GM23338 (cell line): ENCODE data around the gene AURKAIP1. TPM values are rescaled to one million over a fixed set of nuclear protein-coding genes. Genes with fewer than 3 reads are reported as not detected.

Experiments
- ATAC-seq: fragments of 200-7000 bp; cut with Tn5 transposase; 3 replicates; pipeline ENCODE4 v1.9.1; 2020
- DNase-seq: peaks from one replicate; pipeline ENCODE4 v3.0.0-alpha.2; 2015; ENCODE audit warnings: low spot score
- H2AFZ ChIP-seq: fragments of 200-600 bp; sonication (generic); 2 replicates; pipeline ENCODE4 v1.8.0; 2016; ENCODE audit warnings: antibody characterized with exemption, mild to moderate bottlenecking, moderate library complexity
- H3F3A ChIP-seq: fragments of 200-600 bp; sonication (generic); replicated peaks from 2 replicates; pipeline ENCODE4 v1.8.0; 2017; ENCODE audit warnings: antibody characterized with exemption, mixed run types, low read depth
- H3K27ac ChIP-seq: fragments of 200-600 bp; sonication (generic); 2 replicates; pipeline ENCODE4 v1.6.1; 2016; ENCODE audit warnings: low read depth
- H3K27me3 ChIP-seq: fragments of 200-600 bp; sonication (generic); 2 replicates; pipeline ENCODE4 v1.8.0; 2016; ENCODE audit warnings: mild to moderate bottlenecking, mixed run types, moderate library complexity; ENCODE audit not compliant: insufficient read depth
- H3K36me3 ChIP-seq: fragments of 200-600 bp; sonication (generic); 2 replicates; pipeline ENCODE4 v1.8.0; 2016; ENCODE audit warnings: mild to moderate bottlenecking; ENCODE audit not compliant: insufficient read depth
- H3K4me1 ChIP-seq: fragments of 200-600 bp; sonication (generic); 2 replicates; pipeline ENCODE4 v1.8.0; 2016; ENCODE audit warnings: mild to moderate bottlenecking, moderate library complexity; ENCODE audit not compliant: insufficient read depth
- H3K4me2 ChIP-seq: fragments of 200-600 bp; sonication (generic); 2 replicates; pipeline ENCODE4 v1.7.1; 2017; ENCODE audit warnings: mixed run types
- H3K4me3 ChIP-seq: fragments of 200-600 bp; sonication (generic); 2 replicates; pipeline ENCODE4 v1.6.1; 2016; ENCODE audit warnings: mixed run types
- H3K79me2 ChIP-seq: fragments of 200-600 bp; sonication (generic); replicated peaks from 2 replicates; pipeline ENCODE4 v1.8.0; 2017; ENCODE audit warnings: mild to moderate bottlenecking; ENCODE audit not compliant: insufficient read depth
- H3K9me2 ChIP-seq: fragments of 200-600 bp; sonication (generic); 2 replicates; pipeline ENCODE4 v1.8.0; 2017; ENCODE audit not compliant: insufficient read depth
- H4K20me1 ChIP-seq: fragments of 200-600 bp; sonication (generic); replicated peaks from 2 replicates; pipeline ENCODE4 v1.8.0; 2017; ENCODE audit warnings: mild to moderate bottlenecking; ENCODE audit not compliant: insufficient read depth
- H3K27ac Mint-ChIP-seq: 2 replicates; pipeline ENCODE4 v1.8.0; 2020; ENCODE audit warnings: inconsistent platforms, mild to moderate bottlenecking, moderate library complexity, mixed read lengths
- H3K27me3 Mint-ChIP-seq: 3 replicates; pipeline ENCODE4 v1.8.0; 2022; ENCODE audit warnings: low read depth, mild to moderate bottlenecking, moderate library complexity, mixed read lengths, inconsistent platforms; ENCODE audit not compliant: insufficient read depth, poor library complexity
- H3K36me3 Mint-ChIP-seq: 3 replicates; pipeline ENCODE4 v1.8.0; 2021; ENCODE audit warnings: low read depth, mild to moderate bottlenecking, inconsistent platforms, moderate library complexity, mixed read lengths
- H3K4me1 Mint-ChIP-seq: 3 replicates; pipeline ENCODE4 v1.8.0; 2020; ENCODE audit warnings: mild to moderate bottlenecking, inconsistent platforms, mixed read lengths
- H3K4me3 Mint-ChIP-seq: 3 replicates; pipeline ENCODE4 v1.8.0; 2021; ENCODE audit warnings: moderate library complexity, mild to moderate bottlenecking, inconsistent platforms, mixed read lengths
- H3K9me3 Mint-ChIP-seq: 3 replicates; pipeline ENCODE4 v1.8.0; 2020; ENCODE audit warnings: moderate library complexity, mild to moderate bottlenecking, inconsistent platforms, mixed read lengths
- CREB1 ChIP-seq: fragments of 250-450 bp; sonication (Bioruptor Pico); IDR thresholded peaks from 2 replicates; pipeline ENCODE4 v1.5.0; 2020; ENCODE audit warnings: low read depth, mild to moderate bottlenecking, moderate library complexity
- EZH2 ChIP-seq: fragments of 200-600 bp; sonication (generic); IDR thresholded peaks from one replicate; pipeline ENCODE4 v1.8.0; 2017; ENCODE audit warnings: antibody characterized with exemption, mild to moderate bottlenecking, low read depth; ENCODE audit not compliant: unreplicated experiment
- EZH2phosphoT487 ChIP-seq: fragments of 200-600 bp; sonication (generic); IDR thresholded peaks from one replicate; pipeline ENCODE4 v1.8.1; 2018; ENCODE audit warnings: antibody characterized with exemption; ENCODE audit not compliant: unreplicated experiment
- JUNB ChIP-seq: IDR thresholded peaks from one replicate; pipeline ENCODE4 v1.6.1; 2016; ENCODE audit warnings: antibody characterized with exemption; ENCODE audit not compliant: unreplicated experiment
- STAT1 ChIP-seq: IDR thresholded peaks from one replicate; pipeline ENCODE4 v1.6.1; 2016; ENCODE audit warnings: antibody characterized with exemption; ENCODE audit not compliant: unreplicated experiment
- ZNF114 ChIP-seq: fragments of 250-450 bp; sonication (Bioruptor Pico); IDR thresholded peaks from 2 replicates; pipeline ENCODE4 v1.5.0; 2020; ENCODE audit warnings: mild to moderate bottlenecking, moderate library complexity
- ZNF331 ChIP-seq: fragments of 250-450 bp; sonication (Bioruptor Pico); IDR thresholded peaks from 2 replicates; pipeline ENCODE4 v1.5.0; 2020; ENCODE audit warnings: low read depth, mild to moderate bottlenecking, moderate library complexity
- polyA plus RNA-seq: library from polyadenylated mRNA; unstranded; fragments of >200 nt; fragmentation: Nextera tagmentation; extraction: Ambion mirVana; gene quantifications from 2 replicates; pipeline ENCODE4 v1.2.1, GENCODE V29; 2016
- total RNA-seq: library from RNA; depleted of rRNA; stranded (reverse); fragments of >200 nt; shearing (Covaris generic); gene quantifications from 2 replicates; pipeline ENCODE4 v1.2.3, GENCODE V29; 2014
- TF ChIP-seq, protein P1 (sequence below): fragments of 250-450 bp; sonication (Bioruptor Pico); IDR thresholded peaks from 2 replicates; pipeline ENCODE4 v1.5.0; 2020; ENCODE audit warnings: mild to moderate bottlenecking, moderate library complexity

The AURKAIP1 gene
- total and polyA plus RNA-seq, 2 experiments from 2014 or later = 167 to 355 TPM

DNA sequence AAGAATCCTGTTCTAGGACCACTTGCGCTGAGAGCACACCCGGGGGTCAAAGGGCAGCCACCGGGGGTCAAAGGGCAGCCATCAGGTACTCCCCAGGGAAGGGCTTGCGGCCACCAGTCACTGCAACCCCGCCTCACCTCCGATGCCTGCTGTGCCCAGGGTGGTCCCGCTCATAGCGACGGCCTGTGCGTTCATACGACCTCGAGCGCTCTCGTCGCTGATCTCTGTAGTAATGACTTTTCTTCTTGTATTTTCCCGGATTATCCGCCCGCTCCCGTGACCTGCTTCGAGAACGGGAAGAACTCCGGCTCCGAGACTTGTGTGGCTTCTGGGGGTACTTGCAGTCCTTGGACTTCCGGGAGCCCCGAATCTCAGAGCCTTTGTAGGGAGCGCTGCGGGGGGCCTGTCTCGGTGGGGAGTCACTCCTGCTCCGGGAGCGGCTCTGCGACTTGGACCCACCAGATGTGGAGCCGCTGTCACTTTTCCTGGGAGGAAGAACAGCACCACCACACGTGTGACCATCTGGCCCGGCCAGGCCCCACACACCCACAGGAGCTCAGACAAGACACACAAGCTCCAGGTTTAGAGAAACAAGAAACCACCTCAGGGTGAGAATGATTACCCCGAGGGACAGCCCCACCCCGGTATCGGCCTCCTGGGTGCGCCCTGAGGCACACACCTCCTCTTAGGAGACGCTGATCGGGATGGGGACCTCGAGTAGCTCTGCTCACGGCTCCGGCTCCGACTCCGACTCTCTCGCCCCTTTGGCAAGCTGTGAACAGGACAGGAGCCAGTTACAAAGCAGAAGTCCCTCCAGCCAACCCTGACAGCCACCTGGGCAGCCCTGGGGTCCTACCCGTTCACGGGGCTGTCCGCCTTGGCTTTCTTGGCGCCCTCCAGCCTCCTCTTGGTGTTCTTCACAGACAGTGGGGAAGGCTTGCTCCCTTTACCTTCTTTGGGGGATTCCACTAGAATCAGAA lies 12.4 kb upstream of the AURKAIP1 start:
- Mint-ChIP-seq H3K27ac (no peak overlapping the region), H3K36me3 (peaks cover 83% of the 10 kb centered on the region), H3K4me1 (no peaks in the 10 kb centered on the region), H3K9me3 (no peaks in the 10 kb centered on the region; the same call in 2 of the 3 replicates), H3K4me3 (no peak overlapping the region), H3K27me3 (peaks cover 6% of the 10 kb centered on the region)
- Histone ChIP-seq H3K27ac (no peak overlapping the region), H3K4me2 (no peak overlapping the region), H3K9me2 (no peaks in the 10 kb centered on the region), H4K20me1 (peaks cover 10% of the 10 kb centered on the region; the same call in 1 of the 2 replicates), H3K27me3 (no peaks in the 10 kb centered on the region), H3K36me3 (peaks cover 58% of the 10 kb centered on the region), H2AFZ (no peak overlapping the region), H3F3A (peaks cover 31% of the 10 kb centered on the region), H3K4me3 (no peak overlapping the region), H3K79me2 (peaks cover 10% of the 10 kb centered on the region; the same call in 1 of the 2 replicates), H3K4me1 (no peaks in the 10 kb centered on the region)
- DNase-seq (no peak), ATAC-seq (no peak)
- TF ChIP-seq ZNF331 (CRISPR knock-in tag) = no peak
- TF ChIP-seq STAT1 = no peak
- TF ChIP-seq, protein P1, sequence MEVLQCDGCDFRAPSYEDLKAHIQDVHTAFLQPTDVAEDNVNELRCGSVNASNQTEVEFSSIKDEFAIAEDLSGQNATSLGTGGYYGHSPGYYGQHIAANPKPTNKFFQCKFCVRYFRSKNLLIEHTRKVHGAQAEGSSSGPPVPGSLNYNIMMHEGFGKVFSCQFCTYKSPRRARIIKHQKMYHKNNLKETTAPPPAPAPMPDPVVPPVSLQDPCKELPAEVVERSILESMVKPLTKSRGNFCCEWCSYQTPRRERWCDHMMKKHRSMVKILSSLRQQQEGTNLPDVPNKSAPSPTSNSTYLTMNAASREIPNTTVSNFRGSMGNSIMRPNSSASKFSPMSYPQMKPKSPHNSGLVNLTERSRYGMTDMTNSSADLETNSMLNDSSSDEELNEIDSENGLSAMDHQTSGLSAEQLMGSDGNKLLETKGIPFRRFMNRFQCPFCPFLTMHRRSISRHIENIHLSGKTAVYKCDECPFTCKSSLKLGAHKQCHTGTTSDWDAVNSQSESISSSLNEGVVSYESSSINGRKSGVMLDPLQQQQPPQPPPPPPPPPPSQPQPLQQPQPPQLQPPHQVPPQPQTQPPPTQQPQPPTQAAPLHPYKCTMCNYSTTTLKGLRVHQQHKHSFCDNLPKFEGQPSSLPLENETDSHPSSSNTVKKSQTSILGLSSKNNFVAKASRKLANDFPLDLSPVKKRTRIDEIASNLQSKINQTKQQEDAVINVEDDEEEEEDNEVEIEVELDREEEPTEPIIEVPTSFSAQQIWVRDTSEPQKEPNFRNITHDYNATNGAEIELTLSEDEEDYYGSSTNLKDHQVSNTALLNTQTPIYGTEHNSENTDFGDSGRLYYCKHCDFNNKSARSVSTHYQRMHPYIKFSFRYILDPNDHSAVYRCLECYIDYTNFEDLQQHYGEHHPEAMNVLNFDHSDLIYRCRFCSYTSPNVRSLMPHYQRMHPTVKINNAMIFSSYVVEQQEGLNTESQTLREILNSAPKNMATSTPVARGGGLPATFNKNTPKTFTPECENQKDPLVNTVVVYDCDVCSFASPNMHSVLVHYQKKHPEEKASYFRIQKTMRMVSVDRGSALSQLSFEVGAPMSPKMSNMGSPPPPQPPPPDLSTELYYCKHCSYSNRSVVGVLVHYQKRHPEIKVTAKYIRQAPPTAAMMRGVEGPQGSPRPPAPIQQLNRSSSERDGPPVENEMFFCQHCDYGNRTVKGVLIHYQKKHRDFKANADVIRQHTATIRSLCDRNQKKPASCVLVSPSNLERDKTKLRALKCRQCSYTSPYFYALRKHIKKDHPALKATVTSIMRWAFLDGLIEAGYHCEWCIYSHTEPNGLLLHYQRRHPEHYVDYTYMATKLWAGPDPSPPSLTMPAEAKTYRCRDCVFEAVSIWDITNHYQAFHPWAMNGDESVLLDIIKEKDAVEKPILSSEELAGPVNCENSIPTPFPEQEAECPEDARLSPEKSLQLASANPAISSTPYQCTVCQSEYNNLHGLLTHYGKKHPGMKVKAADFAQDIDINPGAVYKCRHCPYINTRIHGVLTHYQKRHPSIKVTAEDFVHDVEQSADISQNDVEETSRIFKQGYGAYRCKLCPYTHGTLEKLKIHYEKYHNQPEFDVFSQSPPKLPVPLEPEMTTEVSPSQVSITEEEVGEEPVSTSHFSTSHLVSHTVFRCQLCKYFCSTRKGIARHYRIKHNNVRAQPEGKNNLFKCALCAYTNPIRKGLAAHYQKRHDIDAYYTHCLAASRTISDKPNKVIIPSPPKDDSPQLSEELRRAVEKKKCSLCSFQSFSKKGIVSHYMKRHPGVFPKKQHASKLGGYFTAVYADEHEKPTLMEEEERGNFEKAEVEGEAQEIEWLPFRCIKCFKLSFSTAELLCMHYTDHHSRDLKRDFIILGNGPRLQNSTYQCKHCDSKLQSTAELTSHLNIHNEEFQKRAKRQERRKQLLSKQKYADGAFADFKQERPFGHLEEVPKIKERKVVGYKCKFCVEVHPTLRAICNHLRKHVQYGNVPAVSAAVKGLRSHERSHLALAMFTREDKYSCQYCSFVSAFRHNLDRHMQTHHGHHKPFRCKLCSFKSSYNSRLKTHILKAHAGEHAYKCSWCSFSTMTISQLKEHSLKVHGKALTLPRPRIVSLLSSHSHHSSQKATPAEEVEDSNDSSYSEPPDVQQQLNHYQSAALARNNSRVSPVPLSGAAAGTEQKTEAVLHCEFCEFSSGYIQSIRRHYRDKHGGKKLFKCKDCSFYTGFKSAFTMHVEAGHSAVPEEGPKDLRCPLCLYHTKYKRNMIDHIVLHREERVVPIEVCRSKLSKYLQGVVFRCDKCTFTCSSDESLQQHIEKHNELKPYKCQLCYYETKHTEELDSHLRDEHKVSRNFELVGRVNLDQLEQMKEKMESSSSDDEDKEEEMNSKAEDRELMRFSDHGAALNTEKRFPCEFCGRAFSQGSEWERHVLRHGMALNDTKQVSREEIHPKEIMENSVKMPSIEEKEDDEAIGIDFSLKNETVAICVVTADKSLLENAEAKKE (CRISPR knock-in tag) = no peak
- TF ChIP-seq ZNF114 = no peak
- no peak for TF ChIP-seq CREB1 (CRISPR knock-in tag)
- TF ChIP-seq JUNB = no peak
- TF ChIP-seq EZH2 = no peak
- no peak for TF ChIP-seq EZH2phosphoT487
